A673 (cell line): Measurements from ENCODE around the gene FCHSD1.

Experiments used
- CTCF ChIP-seq: fragments of 300-800, 200-600 bp; sonication (generic); conservative IDR thresholded peaks from 2 replicates; pipeline ENCODE4 v1.5.1; 2017; ENCODE audit warnings: low read depth, mild to moderate bottlenecking, antibody characterized with exemption, low read length, moderate library complexity, mixed read lengths
- EZH2 ChIP-seq: fragments of 200-600 bp; sonication (generic); IDR thresholded peaks from 2 replicates; pipeline ENCODE4 v1.6.1; 2017; ENCODE audit warnings: borderline replicate concordance, low read depth, mild to moderate bottlenecking, mixed read lengths, antibody characterized with exemption, low read length; ENCODE audit not compliant: poor library complexity, severe bottlenecking

- TF ChIP-seq CTCF (no peak), EZH2 (no peak)
Measured at GRCh38 chr5:141639357-141640050, 11.7 kb downstream of the FCHSD1 start.
